Cardiac fibroblast (primary cell): ENCODE measurements around the gene GBA2.

Experiments used
- DNase-seq, 2 donors: peaks; one replicate each; pipeline versions ENCODE4 v3.0.0 to v3.0.0-alpha.2; 2010; ENCODE audit warnings: low read depth in 2 of 2
- H3K4me3 ChIP-seq, 2 donors: replicated peaks in 1 of 2; 1 replicate in 1 of 2; 2 replicates in 1 of 2; pipeline ENCODE4 v1.5.1; 2011; ENCODE audit warnings: low read depth in 2 of 2, low read length in 2 of 2, mild to moderate bottlenecking in 2 of 2, moderate library complexity in 1 of 2
- TF ChIP-seq, protein P1 (sequence below): IDR thresholded peaks from one replicate; pipeline ENCODE4 v1.5.1; 2011; ENCODE audit warnings: low read depth, mild to moderate bottlenecking, low read length, inconsistent platforms

Gene GBA2

DNA sequence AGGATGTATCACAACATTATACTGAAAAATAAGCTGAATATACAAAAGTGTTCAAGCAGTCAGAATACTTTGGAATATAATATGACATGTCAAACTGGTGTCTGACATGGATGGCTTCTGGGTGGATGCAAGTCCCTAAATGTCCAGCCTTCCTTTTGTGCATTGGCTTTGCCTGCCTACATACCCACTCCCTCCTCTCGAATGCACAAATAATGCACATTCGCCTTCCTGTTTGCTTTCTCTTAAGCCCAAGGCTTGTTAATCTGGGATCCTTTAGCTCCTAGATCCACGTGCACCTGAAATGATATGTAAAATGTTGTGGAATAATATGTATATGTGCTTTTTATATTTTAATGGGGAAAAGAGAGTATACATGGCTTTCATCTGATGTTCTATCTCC lies 29.5 kb upstream of the GBA2 start:
- no peak for DNase-seq
- TF ChIP-seq, protein P1, sequence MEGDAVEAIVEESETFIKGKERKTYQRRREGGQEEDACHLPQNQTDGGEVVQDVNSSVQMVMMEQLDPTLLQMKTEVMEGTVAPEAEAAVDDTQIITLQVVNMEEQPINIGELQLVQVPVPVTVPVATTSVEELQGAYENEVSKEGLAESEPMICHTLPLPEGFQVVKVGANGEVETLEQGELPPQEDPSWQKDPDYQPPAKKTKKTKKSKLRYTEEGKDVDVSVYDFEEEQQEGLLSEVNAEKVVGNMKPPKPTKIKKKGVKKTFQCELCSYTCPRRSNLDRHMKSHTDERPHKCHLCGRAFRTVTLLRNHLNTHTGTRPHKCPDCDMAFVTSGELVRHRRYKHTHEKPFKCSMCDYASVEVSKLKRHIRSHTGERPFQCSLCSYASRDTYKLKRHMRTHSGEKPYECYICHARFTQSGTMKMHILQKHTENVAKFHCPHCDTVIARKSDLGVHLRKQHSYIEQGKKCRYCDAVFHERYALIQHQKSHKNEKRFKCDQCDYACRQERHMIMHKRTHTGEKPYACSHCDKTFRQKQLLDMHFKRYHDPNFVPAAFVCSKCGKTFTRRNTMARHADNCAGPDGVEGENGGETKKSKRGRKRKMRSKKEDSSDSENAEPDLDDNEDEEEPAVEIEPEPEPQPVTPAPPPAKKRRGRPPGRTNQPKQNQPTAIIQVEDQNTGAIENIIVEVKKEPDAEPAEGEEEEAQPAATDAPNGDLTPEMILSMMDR: no peak
- no peak overlapping the region for H3K4me3 ChIP-seq

DNA sequence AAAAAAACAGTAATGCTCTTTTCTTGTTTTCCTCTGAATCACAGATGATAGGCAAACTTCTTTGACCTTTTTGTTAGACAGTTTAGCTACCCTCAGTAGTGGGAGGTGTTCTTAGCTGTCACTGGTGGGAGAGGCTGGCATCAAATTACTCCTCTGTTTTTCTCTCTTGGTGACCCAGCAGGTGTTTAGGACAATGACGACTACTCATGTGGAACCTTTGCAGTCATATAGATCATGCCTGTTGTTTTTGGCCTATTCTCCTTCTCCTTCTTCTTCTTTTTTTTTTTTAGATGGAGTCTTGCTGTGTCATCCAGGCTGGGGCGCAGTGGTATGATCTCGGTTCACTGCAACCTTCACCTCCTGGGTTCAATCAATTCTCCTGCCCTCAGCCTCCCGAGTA lies 27.0 kb upstream of the GBA2 start:
- TF ChIP-seq, protein P1: no peak
- no peak for DNase-seq
- no peak overlapping the region for H3K4me3 ChIP-seq

DNA sequence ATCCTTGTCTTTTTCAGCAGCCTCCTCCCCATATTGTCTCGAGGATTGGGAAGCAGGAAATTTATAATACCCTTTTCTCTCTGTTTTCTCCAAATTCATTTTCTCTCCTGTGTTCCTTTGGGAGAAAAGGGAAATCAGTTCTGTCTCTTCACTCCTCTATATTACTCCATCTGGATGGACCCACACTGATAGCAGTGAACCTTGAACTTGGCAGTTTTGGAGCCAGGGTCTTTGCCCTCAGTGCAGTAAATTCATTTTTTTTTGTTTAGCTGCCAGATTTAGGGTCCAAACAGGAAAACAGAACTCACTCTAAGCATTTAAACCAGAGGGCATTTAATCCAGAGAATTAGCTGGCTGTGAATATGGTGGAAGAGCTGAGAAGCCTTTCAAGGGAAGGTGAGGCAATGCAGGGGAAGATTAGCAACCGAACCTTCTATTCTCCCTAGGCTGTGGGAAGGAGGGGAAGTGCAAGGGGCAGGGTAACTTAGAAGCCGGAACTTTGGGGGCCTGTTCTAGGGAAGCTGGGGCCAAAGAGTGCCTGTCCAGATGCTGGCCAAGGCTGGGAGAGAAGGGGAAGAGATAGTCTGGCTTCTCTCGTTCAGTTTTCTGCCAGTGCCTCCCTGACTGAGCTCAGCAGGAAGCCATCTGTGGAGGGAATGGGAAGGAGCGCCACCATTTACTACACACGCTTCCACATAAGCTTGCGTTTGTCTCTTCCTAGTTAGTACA lies 26.0 kb upstream of the GBA2 start:
- peak in 1 of 2 donors; percentile 46 for DNase-seq
- no peak overlapping the region for H3K4me3 ChIP-seq
- TF ChIP-seq, protein P1: no peak

DNA sequence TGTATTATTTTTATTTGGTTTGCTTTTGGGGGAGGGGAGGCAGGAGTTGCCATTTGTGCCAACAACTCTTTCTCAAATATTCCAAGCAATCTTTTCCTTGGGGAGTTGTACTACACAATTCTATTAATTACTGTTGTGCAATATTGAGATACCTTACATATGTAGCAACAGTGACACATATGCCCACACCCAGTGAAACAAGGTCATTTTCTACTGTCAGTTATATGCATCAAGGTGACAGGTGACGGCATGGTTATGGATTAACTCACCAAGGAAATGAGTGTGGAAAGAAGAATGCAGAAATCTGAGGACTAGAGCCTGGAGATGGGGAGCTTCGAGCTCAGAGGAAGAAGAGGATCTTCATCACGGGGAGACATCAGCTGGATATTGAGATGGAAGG lies 22.9 kb upstream of the GBA2 start:
- no peak overlapping the region for H3K4me3 ChIP-seq
- TF ChIP-seq, protein P1: no peak
- DNase-seq: peak; percentile 32 to 48

DNA sequence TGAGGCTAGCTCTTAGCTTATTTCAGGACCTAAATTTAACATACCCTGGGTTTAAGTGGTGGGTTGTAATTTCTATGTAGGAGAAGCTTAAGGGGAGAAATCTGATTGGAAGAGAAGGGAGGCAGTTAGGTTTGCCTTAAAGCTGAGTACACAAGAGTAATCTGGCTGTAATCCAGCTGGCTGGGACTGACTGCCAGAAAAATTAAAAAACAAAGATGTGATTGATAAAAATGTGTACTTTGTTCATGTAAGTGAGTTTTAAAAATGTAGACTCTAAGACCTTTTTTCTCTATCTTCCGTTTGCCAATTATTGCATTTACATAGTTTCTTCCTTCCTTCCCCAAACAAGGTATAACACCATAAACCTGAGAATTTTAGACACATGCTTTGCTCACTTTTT lies 22.5 kb upstream of the GBA2 start:
- peak; percentile 63 to 66 for DNase-seq

DNA sequence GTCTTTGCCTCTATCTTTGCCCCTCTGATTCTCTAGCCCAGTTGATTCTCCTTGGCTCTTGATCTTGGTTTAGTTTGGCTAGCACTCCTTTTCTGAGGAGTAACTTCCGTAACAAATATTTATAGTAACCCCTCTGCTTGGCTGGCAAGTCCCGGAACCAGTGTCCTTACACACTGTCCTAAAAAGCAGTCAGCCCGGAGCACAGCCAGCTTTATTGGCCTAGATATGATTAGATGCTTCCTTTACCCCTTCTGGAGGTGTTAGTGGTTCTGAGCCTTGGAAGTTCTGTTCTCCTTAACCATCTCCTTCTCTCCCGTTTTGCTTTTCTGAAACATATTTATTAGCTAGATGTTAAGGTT lies 22.0 kb upstream of the GBA2 start:
- no peak for DNase-seq
- no peak overlapping the region for H3K4me3 ChIP-seq
- TF ChIP-seq, protein P1: no peak

More for the DNA sequence above, 22.5 kb upstream of the GBA2 start:
- no peak overlapping the region for H3K4me3 ChIP-seq
- TF ChIP-seq, protein P1: no peak

DNA sequence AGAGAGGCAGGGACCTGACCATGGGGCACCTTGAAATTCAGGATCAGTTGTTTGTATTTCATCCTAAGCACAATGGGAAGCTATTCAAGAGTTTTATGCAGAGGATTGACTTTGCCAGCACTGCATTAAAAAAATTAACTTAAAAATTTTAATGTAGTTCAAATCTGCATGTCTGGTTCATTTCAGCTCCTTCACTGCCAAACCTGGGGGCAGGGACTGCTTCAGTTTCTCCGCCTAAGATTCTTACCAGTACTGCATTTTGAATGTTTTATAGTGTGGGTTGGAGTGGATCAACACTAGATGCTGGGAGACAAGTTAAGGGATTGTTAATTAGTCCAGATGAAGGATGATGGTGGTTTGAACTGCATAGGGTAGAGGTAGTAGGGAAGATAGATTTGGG lies 20.7 kb upstream of the GBA2 start:
- no peak overlapping the region for H3K4me3 ChIP-seq
- DNase-seq: no peak
- TF ChIP-seq, protein P1: no peak
